OCI-LY1 (cell line): ENCODE data around the gene ATP13A2.

Source experiments
- EZH2 ChIP-seq: fragments of 200-600 bp; sonication (generic), shearing (Covaris generic); IDR thresholded peaks from 2 replicates; pipeline ENCODE4 v1.8.0; 2017; ENCODE audit warnings: borderline replicate concordance, mixed run types, mild to moderate bottlenecking, antibody characterized with exemption, low read length, moderate library complexity, mixed read lengths
- TF ChIP-seq, protein P1 (sequence below): fragments of 200-600 bp; sonication (generic), shearing (Covaris generic); IDR thresholded peaks from 2 replicates; pipeline ENCODE4 v1.5.1; 2017; ENCODE audit warnings: mild to moderate bottlenecking, antibody characterized with exemption, low read length, moderate library complexity, mixed read lengths

DNA sequence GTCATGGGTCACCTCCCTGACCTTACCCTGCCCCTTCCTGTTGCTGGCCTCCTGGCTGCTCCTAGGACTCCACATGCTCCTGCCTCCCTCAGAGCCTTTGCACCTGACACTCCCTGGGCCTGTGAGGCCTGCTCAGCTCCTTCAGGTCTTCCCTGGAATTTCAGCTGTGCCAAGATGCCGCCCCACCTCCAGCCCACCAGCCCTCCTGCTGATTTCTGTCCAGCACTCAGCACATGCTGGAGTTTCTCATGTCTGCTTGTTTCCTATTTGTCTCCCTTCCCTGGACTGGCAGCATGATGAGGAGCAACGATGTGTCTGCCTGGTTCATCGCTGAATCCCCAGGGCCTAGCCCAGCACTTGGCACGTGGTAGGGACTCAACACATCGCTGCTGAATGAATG is 34.4 kb downstream of the ATP13A2 start:
- TF ChIP-seq, protein P1, sequence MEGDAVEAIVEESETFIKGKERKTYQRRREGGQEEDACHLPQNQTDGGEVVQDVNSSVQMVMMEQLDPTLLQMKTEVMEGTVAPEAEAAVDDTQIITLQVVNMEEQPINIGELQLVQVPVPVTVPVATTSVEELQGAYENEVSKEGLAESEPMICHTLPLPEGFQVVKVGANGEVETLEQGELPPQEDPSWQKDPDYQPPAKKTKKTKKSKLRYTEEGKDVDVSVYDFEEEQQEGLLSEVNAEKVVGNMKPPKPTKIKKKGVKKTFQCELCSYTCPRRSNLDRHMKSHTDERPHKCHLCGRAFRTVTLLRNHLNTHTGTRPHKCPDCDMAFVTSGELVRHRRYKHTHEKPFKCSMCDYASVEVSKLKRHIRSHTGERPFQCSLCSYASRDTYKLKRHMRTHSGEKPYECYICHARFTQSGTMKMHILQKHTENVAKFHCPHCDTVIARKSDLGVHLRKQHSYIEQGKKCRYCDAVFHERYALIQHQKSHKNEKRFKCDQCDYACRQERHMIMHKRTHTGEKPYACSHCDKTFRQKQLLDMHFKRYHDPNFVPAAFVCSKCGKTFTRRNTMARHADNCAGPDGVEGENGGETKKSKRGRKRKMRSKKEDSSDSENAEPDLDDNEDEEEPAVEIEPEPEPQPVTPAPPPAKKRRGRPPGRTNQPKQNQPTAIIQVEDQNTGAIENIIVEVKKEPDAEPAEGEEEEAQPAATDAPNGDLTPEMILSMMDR: no peak
- TF ChIP-seq EZH2: no peak
